KOPT-K1 (cell line): ENCODE measurements around the gene TRNP1.

Experiments
- H3K27ac ChIP-seq: fragments of 200-600 bp; sonication (generic); 2 replicates; pipeline ENCODE4 v1.5.1; 2016; ENCODE audit warnings: antibody characterized with exemption, mild to moderate bottlenecking, low read depth, low read length; ENCODE audit not compliant: poor library complexity, severe bottlenecking
- H3K36me3 ChIP-seq: fragments of 200-600 bp; sonication (generic); 2 replicates; pipeline ENCODE4 v1.5.1; 2017; ENCODE audit warnings: antibody characterized with exemption, mild to moderate bottlenecking, low read length, moderate library complexity; ENCODE audit not compliant: insufficient read depth
- H3K9me3 ChIP-seq: fragments of 200-600 bp; sonication (generic); 2 replicates; pipeline ENCODE4 v1.5.1; 2017; ENCODE audit warnings: antibody characterized with exemption, low read length, mild to moderate bottlenecking; ENCODE audit not compliant: insufficient read depth, poor library complexity, severe bottlenecking

Gene TRNP1

GRCh38 chr1:26959722-26960624 is 33.5 kb upstream of the TRNP1 start, which contains the start of gene KDF1:
Gene KDF1 (minus strand): TSS chr1:26960468. CDS start chr1:26952380, 8,088 bp downstream.
- Histone ChIP-seq H3K36me3 (no peaks in the 10 kb centered on the region), H3K27ac (no peak within 1 kb of the TSS), H3K9me3 (no peaks in the 10 kb centered on the region)

- Histone ChIP-seq H3K27ac (no peak overlapping the region), H3K9me3 (no peaks in the 10 kb centered on the region)
Observed at GRCh38 chr1:26960625-26960966, 32.9 kb upstream of the TRNP1 start.

DNA sequence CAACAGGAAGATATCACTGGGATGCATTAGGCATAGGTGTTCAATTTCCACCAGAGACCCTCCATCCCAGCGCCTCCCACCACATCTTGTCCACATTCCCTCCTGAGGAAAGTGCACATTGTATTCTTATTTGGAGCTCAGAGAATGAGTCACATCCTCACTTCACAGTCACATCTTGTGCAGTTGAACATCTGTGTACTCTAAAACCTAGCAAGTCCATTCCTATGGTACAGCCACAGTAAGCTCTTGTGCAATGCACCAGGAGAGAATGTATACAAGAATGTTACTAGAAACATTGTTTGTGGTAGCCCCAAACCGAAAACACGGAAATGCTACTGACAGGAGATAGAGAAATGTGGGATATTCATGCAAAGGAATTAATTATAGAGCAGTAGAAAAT is 31.7 kb upstream of the TRNP1 start:
- Histone ChIP-seq H3K27ac (no peak overlapping the region), H3K9me3 (no peaks in the 10 kb centered on the region), H3K36me3 (no peaks in the 10 kb centered on the region)

More at GRCh38 chr1:26960625-26960966, 32.9 kb upstream of the TRNP1 start:
- no peaks in the 10 kb centered on the region for H3K36me3 ChIP-seq

DNA sequence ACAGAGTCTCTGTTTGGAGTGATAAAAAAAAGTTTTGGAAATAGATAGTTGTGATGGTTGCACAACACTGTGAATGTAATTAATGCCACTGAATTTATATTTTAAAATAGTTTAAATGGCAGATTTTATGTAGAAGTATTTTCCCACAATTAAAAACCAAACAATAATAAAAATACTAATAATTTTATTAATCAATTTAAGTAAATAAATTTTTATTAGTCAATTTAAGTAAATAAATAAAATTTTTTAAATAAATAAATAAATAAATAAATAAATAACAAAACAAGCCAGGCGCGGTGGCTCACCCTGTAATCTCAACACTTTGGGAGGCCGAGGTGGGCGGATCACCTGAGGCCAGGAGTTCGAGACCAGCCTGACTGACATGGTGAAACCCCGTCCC is 28.3 kb upstream of the TRNP1 start:
- H3K36me3 ChIP-seq, result no peaks in the 10 kb centered on the region
- H3K27ac ChIP-seq, result no peak overlapping the region
- no peaks in the 10 kb centered on the region for H3K9me3 ChIP-seq

GRCh38 chr1:26965628-26966027 is 27.9 kb upstream of the TRNP1 start:
- H3K36me3 ChIP-seq, result no peaks in the 10 kb centered on the region
- no peaks in the 10 kb centered on the region for H3K9me3 ChIP-seq
- H3K27ac ChIP-seq, result no peak overlapping the region

GRCh38 chr1:26970810-26971209 is 22.7 kb upstream of the TRNP1 start:
- Histone ChIP-seq H3K27ac (no peak overlapping the region), H3K9me3 (no peaks in the 10 kb centered on the region), H3K36me3 (no peaks in the 10 kb centered on the region)

GRCh38 chr1:26971590-26971989 is 21.9 kb upstream of the TRNP1 start:
- Histone ChIP-seq H3K36me3 (no peaks in the 10 kb centered on the region), H3K27ac (no peak overlapping the region), H3K9me3 (no peaks in the 10 kb centered on the region)

GRCh38 chr1:26972390-26972789 is 21.1 kb upstream of the TRNP1 start:
- no peak overlapping the region for H3K27ac ChIP-seq

DNA sequence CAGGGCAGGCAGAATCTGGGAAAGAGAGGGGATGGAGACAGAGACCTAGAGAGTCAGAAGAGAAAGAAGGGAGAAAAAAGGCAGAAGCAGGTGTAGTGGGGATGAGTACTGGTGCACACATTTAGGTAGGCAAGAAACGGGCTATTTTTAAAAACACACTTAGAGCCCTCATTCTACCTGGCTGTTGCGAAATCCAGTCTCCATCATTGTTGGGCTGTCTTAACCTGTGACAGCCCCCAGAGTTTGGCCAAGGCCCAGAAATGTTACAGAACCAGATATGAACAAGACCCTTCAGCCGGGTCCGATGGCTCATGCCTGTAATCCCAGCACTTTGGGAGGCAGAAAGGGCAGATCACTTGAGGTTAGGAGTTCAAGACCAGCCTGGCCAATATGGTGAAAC is 20.7 kb upstream of the TRNP1 start:
- H3K36me3 ChIP-seq, result no peaks in the 10 kb centered on the region

More at GRCh38 chr1:26972390-26972789, 21.1 kb upstream of the TRNP1 start:
- no peaks in the 10 kb centered on the region for H3K36me3 ChIP-seq
- H3K9me3 ChIP-seq, result no peaks in the 10 kb centered on the region

GRCh38 chr1:26976621-26977510 is 16.6 kb upstream of the TRNP1 start:
- H3K36me3 ChIP-seq, result no peaks in the 10 kb centered on the region

More for the DNA sequence above, 20.7 kb upstream of the TRNP1 start:
- Histone ChIP-seq H3K9me3 (no peaks in the 10 kb centered on the region), H3K27ac (no peak overlapping the region)

GRCh38 chr1:26978901-26979300 is 14.6 kb upstream of the TRNP1 start:
- Histone ChIP-seq H3K27ac (no peak overlapping the region), H3K36me3 (no peaks in the 10 kb centered on the region), H3K9me3 (no peaks in the 10 kb centered on the region)

More at GRCh38 chr1:26976621-26977510, 16.6 kb upstream of the TRNP1 start:
- no peaks in the 10 kb centered on the region for H3K9me3 ChIP-seq
- no peak overlapping the region for H3K27ac ChIP-seq

DNA sequence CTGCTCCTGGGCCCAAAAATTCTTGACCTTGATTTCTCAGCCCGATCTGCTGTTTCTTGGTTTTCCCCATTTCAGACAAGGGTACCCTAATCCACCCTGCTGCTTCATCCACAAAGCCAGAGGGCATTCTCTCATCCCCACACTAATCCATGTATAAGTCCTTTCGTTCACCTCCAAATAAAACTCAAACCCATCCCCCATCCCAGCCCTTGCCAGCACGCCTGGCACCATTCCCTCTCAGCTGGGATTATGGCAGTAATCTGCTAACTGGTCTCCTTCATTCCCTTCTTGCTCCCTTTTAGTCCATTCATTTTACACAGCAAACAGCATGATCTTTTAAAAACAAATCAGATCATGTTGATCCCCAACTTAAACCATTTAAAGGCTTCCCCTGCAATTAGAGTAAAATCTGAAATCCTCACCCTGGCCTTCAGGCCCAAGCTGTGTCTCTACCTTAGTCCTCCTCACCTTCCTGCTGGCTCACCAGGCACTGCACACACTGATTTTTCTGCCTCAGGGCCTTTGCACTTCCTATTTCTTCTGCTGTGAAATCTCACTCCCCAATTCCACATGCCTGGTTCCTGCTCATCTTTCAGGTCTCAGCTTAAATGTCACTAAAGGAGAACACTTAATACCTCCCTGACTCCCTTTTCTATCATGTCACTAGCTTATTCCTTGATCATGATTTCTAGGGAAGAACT is 12.2 kb upstream of the TRNP1 start:
- Histone ChIP-seq H3K9me3 (no peaks in the 10 kb centered on the region), H3K27ac (no peak overlapping the region), H3K36me3 (no peaks in the 10 kb centered on the region)

DNA sequence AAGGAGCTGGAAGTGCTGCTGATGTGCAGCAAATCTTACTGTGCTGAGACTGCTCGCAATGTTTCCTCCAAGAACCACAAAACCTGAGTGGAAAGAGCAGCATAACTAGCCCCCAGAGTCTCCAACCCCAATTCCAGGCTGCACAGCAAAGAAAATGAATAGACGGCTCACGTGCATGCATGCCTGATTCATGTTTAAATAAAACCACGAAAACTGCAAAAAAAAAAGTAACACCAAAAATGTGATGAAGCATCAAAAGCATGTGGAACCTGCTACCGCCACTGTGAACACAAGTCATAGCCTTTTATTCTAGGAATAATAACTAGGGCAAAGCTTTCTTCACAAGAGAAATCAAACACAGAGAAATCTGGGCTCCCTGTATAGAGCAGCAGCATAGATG is 9.6 kb upstream of the TRNP1 start:
- H3K36me3 ChIP-seq, result no peaks in the 10 kb centered on the region
- no peak overlapping the region for H3K27ac ChIP-seq
- no peaks in the 10 kb centered on the region for H3K9me3 ChIP-seq

DNA sequence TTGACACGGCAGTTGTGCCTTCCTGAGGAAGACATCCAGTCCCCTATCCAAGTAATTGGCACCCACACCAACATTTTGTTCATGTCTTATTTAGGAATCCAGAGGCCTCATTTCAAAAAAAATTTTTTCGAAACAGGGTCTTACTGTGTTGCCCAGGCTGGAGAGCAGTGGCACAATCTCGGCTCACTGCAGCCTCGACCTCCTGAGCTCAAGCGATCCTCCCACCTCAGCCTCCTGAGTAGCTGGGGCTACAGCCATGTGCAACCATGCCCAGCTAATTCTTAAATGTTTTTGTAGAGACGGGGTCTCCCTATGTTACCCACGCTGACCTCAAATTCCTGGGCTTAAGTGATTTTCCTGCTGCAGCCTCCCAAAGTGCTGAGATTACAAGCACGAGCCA is 9.2 kb upstream of the TRNP1 start:
- Histone ChIP-seq H3K27ac (no peak overlapping the region), H3K36me3 (no peaks in the 10 kb centered on the region), H3K9me3 (no peaks in the 10 kb centered on the region)

DNA sequence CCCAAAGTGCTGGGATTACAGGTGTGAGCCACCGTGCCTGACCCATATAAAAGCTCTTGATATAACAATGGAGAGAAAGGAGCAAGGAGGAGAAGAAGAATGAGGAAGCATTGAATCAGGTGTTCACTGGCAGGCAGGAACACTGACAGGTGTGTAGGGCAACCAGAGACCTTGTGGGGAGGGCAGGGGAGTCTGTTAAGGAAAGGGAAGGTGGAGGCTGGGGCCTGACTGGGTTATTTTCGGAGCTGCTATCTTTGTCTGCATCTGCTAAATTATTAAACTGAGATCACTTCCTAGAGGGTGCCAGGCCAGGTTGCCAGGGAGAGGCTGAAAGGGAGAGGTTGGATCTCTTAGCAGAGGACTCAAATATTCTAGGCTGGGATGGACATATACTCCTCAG is 6.8 kb upstream of the TRNP1 start:
- Histone ChIP-seq H3K9me3 (no peaks in the 10 kb centered on the region), H3K36me3 (no peaks in the 10 kb centered on the region), H3K27ac (no peak overlapping the region)
